Neural cell (in vitro differentiated cells): Measurements from ENCODE around the gene TSPAN19. TPM values are rescaled to one million over a fixed set of nuclear protein-coding genes. Genes with fewer than 3 reads are reported as not detected.
"Not testable (repeated sequence)": the region's sequence is repeated elsewhere in the genome, so short reads cannot be mapped to it uniquely, and the experiment has no call there.

Experiments
- H2AFZ ChIP-seq: fragments of 200-600, 300-800 bp; sonication (generic), shearing (Covaris generic); 2 replicates; pipeline ENCODE4 v1.6.0; 2014; ENCODE audit warnings: low read depth, mild to moderate bottlenecking, antibody characterized with exemption, low read length, moderate library complexity
- H3F3A ChIP-seq: fragments of 200-600 bp; shearing (Covaris generic); 2 replicates; pipeline ENCODE4 v1.6.1; 2016; ENCODE audit warnings: mild to moderate bottlenecking, moderate library complexity, mixed read lengths, antibody characterized with exemption, low read length; ENCODE audit not compliant: insufficient read depth, poor library complexity, severe bottlenecking
- H3K27ac ChIP-seq: fragments of 200-600, 300-800 bp; sonication (generic), shearing (Covaris generic); 2 replicates; pipeline ENCODE4 v1.5.1; 2014; ENCODE audit warnings: mild to moderate bottlenecking, low read length, moderate library complexity
- H3K27me3 ChIP-seq: fragments of 300-800, 200-600 bp; sonication (generic), shearing (Covaris generic); 2 replicates; pipeline ENCODE4 v1.6.0; 2014; ENCODE audit warnings: mild to moderate bottlenecking, low read depth, low read length, moderate library complexity; ENCODE audit not compliant: insufficient read depth
- H3K36me3 ChIP-seq: fragments of 300-800, 200-600 bp; sonication (generic), shearing (Covaris generic); 2 replicates; pipeline ENCODE4 v1.5.1; 2014; ENCODE audit warnings: mild to moderate bottlenecking, antibody characterized with exemption, low read length, moderate library complexity; ENCODE audit not compliant: insufficient read depth
- H3K4me2 ChIP-seq: fragments of 300-800, 200-600 bp; sonication (generic), shearing (Covaris generic); 2 replicates; pipeline ENCODE4 v1.6.0; 2014; ENCODE audit warnings: mild to moderate bottlenecking, low read length
- H3K4me3 ChIP-seq: fragments of 300-800, 200-600 bp; sonication (generic), shearing (Covaris generic); 2 replicates; pipeline ENCODE4 v1.5.1; 2014; ENCODE audit warnings: mild to moderate bottlenecking, low read length, moderate library complexity
- H3K79me2 ChIP-seq: fragments of 200-600 bp; shearing (Covaris generic); replicated peaks from 2 replicates; pipeline ENCODE4 v1.6.0; 2014; ENCODE audit warnings: mild to moderate bottlenecking, low read length, moderate library complexity; ENCODE audit not compliant: insufficient read depth
- H3K9ac ChIP-seq: fragments of 300-800, 200-600 bp; sonication (generic), shearing (Covaris generic); 2 replicates; pipeline ENCODE4 v1.6.1; 2016; ENCODE audit warnings: mild to moderate bottlenecking, low read length, mixed read lengths
- H3K9me2 ChIP-seq: fragments of 200-600 bp; shearing (Covaris generic); 2 replicates; pipeline ENCODE4 v1.6.1; 2016; ENCODE audit warnings: mild to moderate bottlenecking, low read length, mixed read lengths; ENCODE audit not compliant: insufficient read depth
- H3K9me3 ChIP-seq: fragments of 200-600, 300-800 bp; sonication (generic), shearing (Covaris generic); 2 replicates; pipeline ENCODE4 v1.6.1; 2016; ENCODE audit warnings: mild to moderate bottlenecking, mixed run types, low read length, moderate library complexity, mixed read lengths
- H4K20me1 ChIP-seq: fragments of 200-600 bp; shearing (Covaris generic); 2 replicates; pipeline ENCODE4 v1.6.1; 2016; ENCODE audit warnings: mild to moderate bottlenecking, mixed run types; ENCODE audit not compliant: insufficient read depth
- EP300 ChIP-seq: fragments of 450-650 bp; conservative IDR thresholded peaks from 2 replicates; pipeline ENCODE4 v1.6.1; 2014; ENCODE audit warnings: antibody characterized with exemption, mild to moderate bottlenecking, moderate library complexity; ENCODE audit not compliant: poor library complexity, severe bottlenecking
- EZH2 ChIP-seq: fragments of 200-600, 300-800 bp; shearing (Covaris generic), sonication (generic); IDR thresholded peaks from 2 replicates; pipeline ENCODE4 v1.6.1; 2014; ENCODE audit warnings: antibody characterized with exemption, low read length, borderline replicate concordance, mild to moderate bottlenecking; ENCODE audit not compliant: insufficient read depth, poor library complexity, severe bottlenecking
- MXI1 ChIP-seq: fragments of 450-650 bp; conservative IDR thresholded peaks from 2 replicates; pipeline ENCODE4 v1.6.1; 2014; ENCODE audit warnings: antibody characterized with exemption, mild to moderate bottlenecking; ENCODE audit not compliant: poor library complexity, severe bottlenecking
- POLR2AphosphoS5 ChIP-seq: IDR thresholded peaks from 2 replicates; pipeline ENCODE4 v1.6.1; 2012
- RAD21 ChIP-seq: fragments of 450-650 bp; conservative IDR thresholded peaks from 2 replicates; pipeline ENCODE4 v1.6.1; 2014; ENCODE audit warnings: antibody characterized with exemption, mild to moderate bottlenecking, moderate library complexity
- SMC3 ChIP-seq: fragments of 450-650 bp; conservative IDR thresholded peaks from 2 replicates; pipeline ENCODE4 v1.6.1; 2014; ENCODE audit warnings: antibody characterized with exemption, mild to moderate bottlenecking, moderate library complexity; ENCODE audit not compliant: poor library complexity
- TAF1 ChIP-seq: IDR thresholded peaks from 2 replicates; pipeline ENCODE4 v1.6.1; 2012; ENCODE audit warnings: low read depth
- polyA plus RNA-seq: library from polyadenylated mRNA; depleted of rRNA; stranded (reverse); fragments of >200 nt; gene quantifications from 2 replicates; pipeline ENCODE4 v1.2.3, GENCODE V29; 2014
- TF ChIP-seq, protein P1 (sequence below): fragments of 450-650 bp; IDR thresholded peaks from 2 replicates; pipeline ENCODE4 v1.5.1; 2014; ENCODE audit warnings: antibody characterized with exemption, mild to moderate bottlenecking, moderate library complexity; ENCODE audit not compliant: poor library complexity, severe bottlenecking
- TF ChIP-seq, protein P2 (sequence below): IDR thresholded peaks from 2 replicates; pipeline ENCODE4 v1.6.1; 2012; ENCODE audit warnings: borderline replicate concordance

Gene TSPAN19
- polyA plus RNA-seq, 1 donor from 2014 or later = 3.5 TPM

DNA sequence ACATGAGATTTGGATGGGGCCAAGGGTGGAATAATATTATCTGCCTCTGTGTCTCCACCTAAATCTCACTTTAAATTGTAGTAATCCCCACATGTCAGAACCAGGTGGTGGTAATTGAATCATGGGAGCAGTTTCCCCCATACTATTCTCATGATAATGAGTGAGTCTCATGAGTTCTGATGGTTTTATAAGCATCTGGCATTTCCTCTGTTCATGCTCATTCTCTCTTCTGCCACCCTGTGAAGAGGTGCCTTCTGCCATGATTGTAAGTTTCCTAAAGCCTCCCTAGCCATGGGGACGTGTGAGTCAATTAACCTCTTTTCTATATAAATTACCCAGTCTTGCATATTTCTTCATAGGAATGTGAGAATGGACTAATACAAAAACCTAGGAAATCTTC is 29.9 kb downstream of the TSPAN19 start:
- H3K9me2 ChIP-seq = no peaks in the 10 kb centered on the region
- H4K20me1 ChIP-seq = no peaks in the 10 kb centered on the region
- no peaks in the 10 kb centered on the region for H3K79me2 ChIP-seq
- TF ChIP-seq EP300 = no peak
- TF ChIP-seq SMC3 = no peak
- no peak for TF ChIP-seq POLR2AphosphoS5
- TF ChIP-seq RAD21 = no peak
- TF ChIP-seq TAF1 = no peak
- TF ChIP-seq, protein P1, sequence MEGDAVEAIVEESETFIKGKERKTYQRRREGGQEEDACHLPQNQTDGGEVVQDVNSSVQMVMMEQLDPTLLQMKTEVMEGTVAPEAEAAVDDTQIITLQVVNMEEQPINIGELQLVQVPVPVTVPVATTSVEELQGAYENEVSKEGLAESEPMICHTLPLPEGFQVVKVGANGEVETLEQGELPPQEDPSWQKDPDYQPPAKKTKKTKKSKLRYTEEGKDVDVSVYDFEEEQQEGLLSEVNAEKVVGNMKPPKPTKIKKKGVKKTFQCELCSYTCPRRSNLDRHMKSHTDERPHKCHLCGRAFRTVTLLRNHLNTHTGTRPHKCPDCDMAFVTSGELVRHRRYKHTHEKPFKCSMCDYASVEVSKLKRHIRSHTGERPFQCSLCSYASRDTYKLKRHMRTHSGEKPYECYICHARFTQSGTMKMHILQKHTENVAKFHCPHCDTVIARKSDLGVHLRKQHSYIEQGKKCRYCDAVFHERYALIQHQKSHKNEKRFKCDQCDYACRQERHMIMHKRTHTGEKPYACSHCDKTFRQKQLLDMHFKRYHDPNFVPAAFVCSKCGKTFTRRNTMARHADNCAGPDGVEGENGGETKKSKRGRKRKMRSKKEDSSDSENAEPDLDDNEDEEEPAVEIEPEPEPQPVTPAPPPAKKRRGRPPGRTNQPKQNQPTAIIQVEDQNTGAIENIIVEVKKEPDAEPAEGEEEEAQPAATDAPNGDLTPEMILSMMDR = no peak
- TF ChIP-seq, protein P2, sequence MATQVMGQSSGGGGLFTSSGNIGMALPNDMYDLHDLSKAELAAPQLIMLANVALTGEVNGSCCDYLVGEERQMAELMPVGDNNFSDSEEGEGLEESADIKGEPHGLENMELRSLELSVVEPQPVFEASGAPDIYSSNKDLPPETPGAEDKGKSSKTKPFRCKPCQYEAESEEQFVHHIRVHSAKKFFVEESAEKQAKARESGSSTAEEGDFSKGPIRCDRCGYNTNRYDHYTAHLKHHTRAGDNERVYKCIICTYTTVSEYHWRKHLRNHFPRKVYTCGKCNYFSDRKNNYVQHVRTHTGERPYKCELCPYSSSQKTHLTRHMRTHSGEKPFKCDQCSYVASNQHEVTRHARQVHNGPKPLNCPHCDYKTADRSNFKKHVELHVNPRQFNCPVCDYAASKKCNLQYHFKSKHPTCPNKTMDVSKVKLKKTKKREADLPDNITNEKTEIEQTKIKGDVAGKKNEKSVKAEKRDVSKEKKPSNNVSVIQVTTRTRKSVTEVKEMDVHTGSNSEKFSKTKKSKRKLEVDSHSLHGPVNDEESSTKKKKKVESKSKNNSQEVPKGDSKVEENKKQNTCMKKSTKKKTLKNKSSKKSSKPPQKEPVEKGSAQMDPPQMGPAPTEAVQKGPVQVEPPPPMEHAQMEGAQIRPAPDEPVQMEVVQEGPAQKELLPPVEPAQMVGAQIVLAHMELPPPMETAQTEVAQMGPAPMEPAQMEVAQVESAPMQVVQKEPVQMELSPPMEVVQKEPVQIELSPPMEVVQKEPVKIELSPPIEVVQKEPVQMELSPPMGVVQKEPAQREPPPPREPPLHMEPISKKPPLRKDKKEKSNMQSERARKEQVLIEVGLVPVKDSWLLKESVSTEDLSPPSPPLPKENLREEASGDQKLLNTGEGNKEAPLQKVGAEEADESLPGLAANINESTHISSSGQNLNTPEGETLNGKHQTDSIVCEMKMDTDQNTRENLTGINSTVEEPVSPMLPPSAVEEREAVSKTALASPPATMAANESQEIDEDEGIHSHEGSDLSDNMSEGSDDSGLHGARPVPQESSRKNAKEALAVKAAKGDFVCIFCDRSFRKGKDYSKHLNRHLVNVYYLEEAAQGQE = no peak
- no peak for TF ChIP-seq MXI1
- TF ChIP-seq EZH2 = no peak
- no peaks in the 10 kb centered on the region for H3K9me3 ChIP-seq
- no peak overlapping the region for H3K27ac ChIP-seq
- H3F3A ChIP-seq = no peaks in the 10 kb centered on the region
- no peak overlapping the region for H3K4me2 ChIP-seq
- no peak overlapping the region for H3K9ac ChIP-seq
- H3K36me3 ChIP-seq = no peaks in the 10 kb centered on the region
- H2AFZ ChIP-seq = no peak overlapping the region
- no peak overlapping the region for H3K4me3 ChIP-seq
- H3K27me3 ChIP-seq = no peaks in the 10 kb centered on the region

DNA sequence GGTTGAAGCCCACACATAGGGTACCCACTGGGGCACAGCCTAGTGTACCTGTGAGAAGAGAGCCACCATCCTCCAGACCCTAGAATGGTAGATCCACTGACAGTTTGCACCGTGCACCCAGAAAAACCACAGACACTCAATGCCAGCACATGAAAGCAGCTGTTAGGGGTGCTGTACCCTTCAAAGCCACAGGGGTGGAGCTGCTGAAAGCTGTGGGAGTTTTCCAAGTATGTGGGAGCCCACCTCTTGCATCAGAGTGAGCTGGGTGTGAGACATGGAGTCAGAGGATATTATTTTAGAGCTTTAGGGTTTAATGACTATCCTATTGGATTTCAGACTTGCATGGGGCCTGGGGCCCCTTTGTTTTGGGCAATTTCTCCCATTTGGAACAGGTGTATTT is 30.5 kb downstream of the TSPAN19 start:
- Histone ChIP-seq H3F3A (no peaks in the 10 kb centered on the region), H3K9me3 (no peaks in the 10 kb centered on the region), H3K9me2 (no peaks in the 10 kb centered on the region), H3K4me2 (no peak overlapping the region), H3K4me3 (no peak overlapping the region), H2AFZ (no peak overlapping the region), H4K20me1 (no peaks in the 10 kb centered on the region), H3K79me2 (no peaks in the 10 kb centered on the region), H3K27me3 (no peaks in the 10 kb centered on the region), H3K27ac (no peak overlapping the region), H3K36me3 (no peaks in the 10 kb centered on the region), H3K9ac (no peak overlapping the region)
- no peak for TF ChIP-seq EP300
- TF ChIP-seq POLR2AphosphoS5 = no peak
- TF ChIP-seq RAD21 = no peak
- TF ChIP-seq TAF1 = no peak
- TF ChIP-seq MXI1 = no peak
- no peak for TF ChIP-seq EZH2
- TF ChIP-seq, protein P1 = no peak
- TF ChIP-seq, protein P2 = no peak
- TF ChIP-seq SMC3 = no peak

DNA sequence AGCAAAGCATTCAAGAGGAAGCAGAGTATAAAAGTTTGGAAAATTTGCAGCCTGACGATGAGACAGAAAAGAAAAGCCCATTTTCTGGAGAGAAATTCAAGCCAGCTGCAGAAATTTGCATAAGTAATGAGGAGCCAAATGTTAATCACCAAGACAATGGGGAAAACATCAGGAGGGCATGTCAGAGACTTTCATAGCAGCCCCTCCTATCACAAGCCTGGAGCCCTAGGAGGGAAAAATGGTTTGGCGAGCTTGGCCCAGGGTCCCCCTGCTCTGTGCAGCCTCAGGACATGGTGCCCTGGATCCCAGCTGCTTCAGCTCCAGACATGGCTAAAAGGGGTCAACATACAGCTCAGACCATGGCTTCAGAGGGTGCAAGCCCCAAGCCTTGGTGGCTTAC is 31.0 kb downstream of the TSPAN19 start:
- H3K27me3 ChIP-seq, H3K4me2 ChIP-seq, H4K20me1 ChIP-seq, H3K27ac ChIP-seq, H3K79me2 ChIP-seq, H3K9ac ChIP-seq, H2AFZ ChIP-seq, H3K4me3 ChIP-seq, H3K9me3 ChIP-seq, H3K36me3 ChIP-seq, H3F3A ChIP-seq, H3K9me2 ChIP-seq: not testable (repeated sequence)
